ENCODE data around the gene C22orf23. TPM values are rescaled to one million over a fixed set of nuclear protein-coding genes. Genes with fewer than 3 reads are reported as not detected.
A peak's percentile ranks its signal among the peaks of the same experiment; 100 is the strongest.

C22orf23 gene
- total RNA-seq, 1 experiment from 2014 or later, result 0.47 TPM

DNA sequence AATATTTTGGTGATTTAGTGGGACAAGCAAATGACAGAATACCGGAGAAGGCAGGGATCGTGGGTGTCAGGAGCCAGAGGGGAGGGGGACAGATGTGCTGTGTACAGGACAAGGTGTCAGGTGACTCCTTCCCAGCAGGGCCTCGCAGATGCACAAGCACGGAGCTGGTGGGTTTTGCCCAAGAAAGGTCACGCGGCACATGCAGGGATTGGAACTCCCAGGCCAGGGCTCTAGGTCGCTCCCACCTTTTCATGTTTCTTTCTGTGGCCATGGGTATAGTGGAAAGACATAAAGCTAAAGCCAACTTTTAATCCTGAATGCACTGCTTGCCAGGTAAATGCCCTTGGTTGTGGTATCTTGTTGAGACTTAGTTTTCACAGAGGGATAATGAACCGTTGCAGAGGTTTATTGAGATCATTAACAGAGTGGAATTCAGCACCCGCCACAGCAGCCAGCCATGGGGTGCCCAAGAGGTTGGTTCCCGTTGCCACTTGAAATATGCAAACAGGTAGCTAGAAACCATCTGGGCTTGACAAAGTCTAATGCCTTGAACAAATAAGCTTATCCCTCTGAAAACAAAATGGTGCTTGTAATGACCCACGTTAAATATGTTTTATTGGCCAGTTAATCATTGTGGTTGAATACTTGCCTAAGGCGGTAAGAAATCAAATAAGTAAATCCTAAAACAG, 10.1 kb downstream of the C22orf23 start:
- H3K9ac ChIP-seq (ENCODE audit: low read length), result no peak overlapping the region
- H3K9me2 ChIP-seq (ENCODE audit: insufficient read depth), result no peaks in the 10 kb centered on the region
- H3K27ac ChIP-seq (ENCODE audit: low read depth, low read length), result no peak overlapping the region
- TSS peak; percentile 26 for BruUV-seq (replicated peaks)
- no peak overlapping the region for H3K4me3 ChIP-seq (replicated peaks in 1 of 2; ENCODE audit: low read depth in 1 of 2, low read length in 2 of 2)
- intact Hi-C loops (cut with micrococcal nuclease), result no loop called here
- no peak overlapping the region for H3K4me2 ChIP-seq (ENCODE audit: low read length)
- no peaks in the 10 kb centered on the region for H3K4me1 ChIP-seq (ENCODE audit: control insufficient read depth in 1 of 2, insufficient read depth in 2 of 2, low read length in 2 of 2)
- ChIA-PET POLR2A (interaction anchor here (1.9 kb wide), 1 partner anchor 10 kb away, joined by 6 read pairs; the partner anchor contains the start of genes C22orf23 and POLR2F), RAD21 (ENCODE audit: low non-redundant PET in 1 of 2, low total read pairs in 2 of 2, uncharacterized antibody in 2 of 2, unreplicated experiment in 2 of 2) (no interaction called here), CTCF (interaction anchor here (1.2 to 1.3 kb wide), 2 partner anchors 9 to 80 kb away, joined by 3 to 5 read pairs; no protein-coding TSS in a partner anchor)
- no peaks in the 10 kb centered on the region for H3K9me3 ChIP-seq (ENCODE audit: control insufficient read depth in 1 of 2, insufficient read depth in 1 of 2, low read depth in 1 of 2, low read length in 2 of 2)
- H4K20me1 ChIP-seq (ENCODE audit: insufficient read depth), result no peaks in the 10 kb centered on the region
- H3K27me3 ChIP-seq (ENCODE audit: insufficient read depth, low read length), result no peaks in the 10 kb centered on the region
- peaks cover 2 to 8% of the 10 kb centered on the region in 2 experiments; a peak in 2 of 4 replicates for H3K36me3 ChIP-seq (ENCODE audit: control insufficient read depth in 1 of 2, insufficient read depth in 2 of 2, low read length in 2 of 2)
- no peak for TF ChIP-seq TCF7L2 (IDR thresholded peaks at IDR 0.05; ENCODE audit: borderline replicate concordance, extremely low read depth, insufficient read depth, insufficient read length)
- TF ChIP-seq, protein P1, sequence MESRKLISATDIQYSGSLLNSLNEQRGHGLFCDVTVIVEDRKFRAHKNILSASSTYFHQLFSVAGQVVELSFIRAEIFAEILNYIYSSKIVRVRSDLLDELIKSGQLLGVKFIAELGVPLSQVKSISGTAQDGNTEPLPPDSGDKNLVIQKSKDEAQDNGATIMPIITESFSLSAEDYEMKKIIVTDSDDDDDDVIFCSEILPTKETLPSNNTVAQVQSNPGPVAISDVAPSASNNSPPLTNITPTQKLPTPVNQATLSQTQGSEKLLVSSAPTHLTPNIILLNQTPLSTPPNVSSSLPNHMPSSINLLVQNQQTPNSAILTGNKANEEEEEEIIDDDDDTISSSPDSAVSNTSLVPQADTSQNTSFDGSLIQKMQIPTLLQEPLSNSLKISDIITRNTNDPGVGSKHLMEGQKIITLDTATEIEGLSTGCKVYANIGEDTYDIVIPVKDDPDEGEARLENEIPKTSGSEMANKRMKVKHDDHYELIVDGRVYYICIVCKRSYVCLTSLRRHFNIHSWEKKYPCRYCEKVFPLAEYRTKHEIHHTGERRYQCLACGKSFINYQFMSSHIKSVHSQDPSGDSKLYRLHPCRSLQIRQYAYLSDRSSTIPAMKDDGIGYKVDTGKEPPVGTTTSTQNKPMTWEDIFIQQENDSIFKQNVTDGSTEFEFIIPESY (IDR thresholded peaks at IDR 0.05; ENCODE audit: extremely low read depth, insufficient replicate concordance, low read length), result no peak
- TF ChIP-seq SP1 (IDR thresholded peaks at IDR 0.05; ENCODE audit: low read depth), result no peak
- no peak for TF ChIP-seq ZNF274 (IDR thresholded peaks at IDR 0.05; ENCODE audit: low read depth, low read length)
- TF ChIP-seq CEBPB (IDR thresholded peaks at IDR 0.05; ENCODE audit: low read depth), result no peak
- no peak for TF ChIP-seq ELF1 (IDR thresholded peaks at IDR 0.05; ENCODE audit: borderline replicate concordance, low read depth)
- no peak for TF ChIP-seq FOSL1 (IDR thresholded peaks at IDR 0.05; ENCODE audit: low read depth)
- no peak for TF ChIP-seq RAD21 (IDR thresholded peaks at IDR 0.05; ENCODE audit: low read depth)
- TF ChIP-seq, protein P2, sequence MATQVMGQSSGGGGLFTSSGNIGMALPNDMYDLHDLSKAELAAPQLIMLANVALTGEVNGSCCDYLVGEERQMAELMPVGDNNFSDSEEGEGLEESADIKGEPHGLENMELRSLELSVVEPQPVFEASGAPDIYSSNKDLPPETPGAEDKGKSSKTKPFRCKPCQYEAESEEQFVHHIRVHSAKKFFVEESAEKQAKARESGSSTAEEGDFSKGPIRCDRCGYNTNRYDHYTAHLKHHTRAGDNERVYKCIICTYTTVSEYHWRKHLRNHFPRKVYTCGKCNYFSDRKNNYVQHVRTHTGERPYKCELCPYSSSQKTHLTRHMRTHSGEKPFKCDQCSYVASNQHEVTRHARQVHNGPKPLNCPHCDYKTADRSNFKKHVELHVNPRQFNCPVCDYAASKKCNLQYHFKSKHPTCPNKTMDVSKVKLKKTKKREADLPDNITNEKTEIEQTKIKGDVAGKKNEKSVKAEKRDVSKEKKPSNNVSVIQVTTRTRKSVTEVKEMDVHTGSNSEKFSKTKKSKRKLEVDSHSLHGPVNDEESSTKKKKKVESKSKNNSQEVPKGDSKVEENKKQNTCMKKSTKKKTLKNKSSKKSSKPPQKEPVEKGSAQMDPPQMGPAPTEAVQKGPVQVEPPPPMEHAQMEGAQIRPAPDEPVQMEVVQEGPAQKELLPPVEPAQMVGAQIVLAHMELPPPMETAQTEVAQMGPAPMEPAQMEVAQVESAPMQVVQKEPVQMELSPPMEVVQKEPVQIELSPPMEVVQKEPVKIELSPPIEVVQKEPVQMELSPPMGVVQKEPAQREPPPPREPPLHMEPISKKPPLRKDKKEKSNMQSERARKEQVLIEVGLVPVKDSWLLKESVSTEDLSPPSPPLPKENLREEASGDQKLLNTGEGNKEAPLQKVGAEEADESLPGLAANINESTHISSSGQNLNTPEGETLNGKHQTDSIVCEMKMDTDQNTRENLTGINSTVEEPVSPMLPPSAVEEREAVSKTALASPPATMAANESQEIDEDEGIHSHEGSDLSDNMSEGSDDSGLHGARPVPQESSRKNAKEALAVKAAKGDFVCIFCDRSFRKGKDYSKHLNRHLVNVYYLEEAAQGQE (IDR thresholded peaks at IDR 0.05; ENCODE audit: low read depth), result no peak
- TF ChIP-seq, protein P3, sequence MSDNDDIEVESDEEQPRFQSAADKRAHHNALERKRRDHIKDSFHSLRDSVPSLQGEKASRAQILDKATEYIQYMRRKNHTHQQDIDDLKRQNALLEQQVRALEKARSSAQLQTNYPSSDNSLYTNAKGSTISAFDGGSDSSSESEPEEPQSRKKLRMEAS (IDR thresholded peaks at IDR 0.05), result no peak
- ATAC-seq, result no peak
- no peak overlapping the region for H2AFZ ChIP-seq (ENCODE audit: low read depth, low read length, poor library complexity, severe bottlenecking)
- no peaks in the 10 kb centered on the region for H3K79me2 ChIP-seq (ENCODE audit: insufficient read depth, low read length)
- DNase-seq (ENCODE audit: low read depth, low spot score), result no peak
